ENCODE data around the gene PTGES. TPM values are rescaled to one million over a fixed set of nuclear protein-coding genes. Genes with fewer than 3 reads are reported as not detected.

PTGES gene
- total and polyA plus RNA-seq, 8 donors: 0.16 to 2.5 (median 0.95) TPM

DNA sequence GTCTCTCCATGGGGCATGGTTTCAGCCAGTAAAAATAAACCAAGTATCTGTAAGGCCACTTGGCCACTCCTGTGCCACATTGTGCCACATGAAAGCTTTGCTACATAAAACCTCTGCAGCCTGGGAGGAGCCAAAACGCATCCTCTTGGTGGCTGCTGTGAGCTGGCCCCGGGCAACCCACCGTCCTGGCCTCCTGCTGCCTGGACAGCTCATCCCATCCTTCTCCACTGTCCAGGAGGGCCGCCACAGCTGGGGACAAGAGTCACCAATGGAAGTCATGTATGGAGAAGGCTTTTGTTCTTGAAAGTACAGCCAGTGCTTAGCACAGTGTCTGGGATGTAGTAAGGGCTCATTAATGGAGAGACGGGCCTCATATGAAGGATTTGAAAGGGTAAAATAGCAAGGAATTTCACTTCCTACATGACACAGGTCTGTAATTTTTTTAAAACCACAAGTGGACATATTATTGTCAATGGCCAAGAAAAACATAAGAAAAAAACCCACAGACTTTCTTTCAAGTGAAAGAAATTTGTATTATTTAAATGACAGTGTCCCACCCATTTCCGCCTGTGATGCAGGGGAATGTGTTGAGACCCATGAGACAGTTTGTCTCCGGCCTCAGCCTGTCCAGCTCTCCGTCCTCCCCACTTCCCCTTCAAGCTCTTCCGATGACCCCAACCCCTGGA, 6.6 kb downstream of the PTGES start:
- 67 to 72% methylated on average over 9 of the region's 9 CpGs for WGBS, 2 donors
- no peak overlapping the region for H3K27ac ChIP-seq

DNA sequence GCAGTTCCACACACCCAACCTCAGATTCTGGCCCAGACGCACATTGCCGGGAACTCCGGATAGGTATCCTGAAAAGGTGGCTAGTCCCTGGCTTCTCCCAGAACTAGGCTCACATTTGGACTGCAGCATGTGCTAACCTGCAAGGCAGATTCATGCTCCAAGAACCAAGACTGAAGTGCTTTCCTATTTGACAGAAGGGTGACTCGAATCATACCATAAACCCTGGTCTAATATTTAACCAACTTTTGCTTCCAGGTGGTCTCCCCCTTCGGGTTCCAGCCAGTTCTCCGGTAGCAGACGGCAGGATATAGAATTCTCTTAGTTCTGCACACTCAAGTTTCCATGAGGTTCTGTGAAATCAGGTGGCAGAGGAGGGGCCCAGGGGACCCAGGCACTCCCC, 7.6 kb downstream of the PTGES start:
- TF ChIP-seq, protein P1, sequence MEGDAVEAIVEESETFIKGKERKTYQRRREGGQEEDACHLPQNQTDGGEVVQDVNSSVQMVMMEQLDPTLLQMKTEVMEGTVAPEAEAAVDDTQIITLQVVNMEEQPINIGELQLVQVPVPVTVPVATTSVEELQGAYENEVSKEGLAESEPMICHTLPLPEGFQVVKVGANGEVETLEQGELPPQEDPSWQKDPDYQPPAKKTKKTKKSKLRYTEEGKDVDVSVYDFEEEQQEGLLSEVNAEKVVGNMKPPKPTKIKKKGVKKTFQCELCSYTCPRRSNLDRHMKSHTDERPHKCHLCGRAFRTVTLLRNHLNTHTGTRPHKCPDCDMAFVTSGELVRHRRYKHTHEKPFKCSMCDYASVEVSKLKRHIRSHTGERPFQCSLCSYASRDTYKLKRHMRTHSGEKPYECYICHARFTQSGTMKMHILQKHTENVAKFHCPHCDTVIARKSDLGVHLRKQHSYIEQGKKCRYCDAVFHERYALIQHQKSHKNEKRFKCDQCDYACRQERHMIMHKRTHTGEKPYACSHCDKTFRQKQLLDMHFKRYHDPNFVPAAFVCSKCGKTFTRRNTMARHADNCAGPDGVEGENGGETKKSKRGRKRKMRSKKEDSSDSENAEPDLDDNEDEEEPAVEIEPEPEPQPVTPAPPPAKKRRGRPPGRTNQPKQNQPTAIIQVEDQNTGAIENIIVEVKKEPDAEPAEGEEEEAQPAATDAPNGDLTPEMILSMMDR (IDR thresholded peaks at IDR 0.05): no peak
- Histone ChIP-seq H3K27me3 (no peaks in the 10 kb centered on the region), H3K4me1 (no peaks in the 10 kb centered on the region), H3K9me3 (no peaks in the 10 kb centered on the region), H3K27ac (no peak overlapping the region), H3K4me3 (no peak overlapping the region), H3K36me3 (no peaks in the 10 kb centered on the region)
- ATAC-seq: no peak
- WGBS, 2 donors: 65 to 72% methylated on average over 7 of the region's 7 CpGs
- DNase-seq: no peak
- intact Hi-C loops (cut with DNase I): no loop called here
- no peak for FAIRE-seq

More for the DNA sequence above, 6.6 kb downstream of the PTGES start:
- Histone ChIP-seq H3K4me1 (no peaks in the 10 kb centered on the region), H3K36me3 (no peaks in the 10 kb centered on the region), H3K9me3 (no peaks in the 10 kb centered on the region), H3K4me3 (no peak overlapping the region), H3K27me3 (no peaks in the 10 kb centered on the region)
- FAIRE-seq: no peak
- TF ChIP-seq, protein P1 (IDR thresholded peaks at IDR 0.05): no peak
- intact Hi-C loops (cut with DNase I): no loop called here
- DNase-seq: no peak
- no peak for ATAC-seq

- ATAC-seq (no peak), FAIRE-seq (no peak), DNase-seq (no peak)
- TF ChIP-seq, protein P1 (IDR thresholded peaks at IDR 0.05): no peak
- WGBS, 2 donors: 93 to 95% methylated on average over 12 to 13 of the region's 13 CpGs
- Histone ChIP-seq H3K9me3 (no peaks in the 10 kb centered on the region), H3K27ac (no peak overlapping the region), H3K4me1 (no peaks in the 10 kb centered on the region), H3K36me3 (no peaks in the 10 kb centered on the region), H3K27me3 (no peaks in the 10 kb centered on the region), H3K4me3 (no peak overlapping the region)
- intact Hi-C loops (cut with DNase I): no loop called here
Measured at GRCh38 chr9:129740666-129741464, 12.0 kb downstream of the PTGES start.

GRCh38 chr9:129740174-129740573, 12.7 kb downstream of the PTGES start:
- 78 to 82% methylated on average over 7 of the region's 7 CpGs for WGBS, 2 donors

More at GRCh38 chr9:129740174-129740573, 12.7 kb downstream of the PTGES start:
- Histone ChIP-seq H3K36me3 (no peaks in the 10 kb centered on the region), H3K9me3 (no peaks in the 10 kb centered on the region), H3K27me3 (no peaks in the 10 kb centered on the region), H3K27ac (no peak overlapping the region), H3K4me3 (no peak overlapping the region), H3K4me1 (no peaks in the 10 kb centered on the region)
- TF ChIP-seq, protein P1 (IDR thresholded peaks at IDR 0.05): no peak
- DNase-seq: no peak
- no peak for FAIRE-seq
- ATAC-seq: no peak
- intact Hi-C loops (cut with DNase I): no loop called here

Data from pancreas (tissue), 10 donors.